GM23248 (cell line): Measurements from ENCODE around the gene GDPD4.

Experiments used
- EZH2 ChIP-seq: fragments of 200-600 bp; sonication (generic); IDR thresholded peaks from 2 replicates; pipeline ENCODE4 v1.6.1; 2018; ENCODE audit warnings: antibody characterized with exemption, mild to moderate bottlenecking; ENCODE audit not compliant: insufficient read depth, poor library complexity, severe bottlenecking
- EZH2phosphoT487 ChIP-seq: fragments of 200-600 bp; sonication (generic); IDR thresholded peaks from 2 replicates; pipeline ENCODE4 v1.6.1; 2018; ENCODE audit warnings: antibody characterized with exemption, moderate library complexity, mild to moderate bottlenecking, low read depth; ENCODE audit not compliant: insufficient read depth

- TF ChIP-seq EZH2phosphoT487 (no peak), EZH2 (no peak)
Observed at GRCh38 chr11:77250881-77251640, 50.4 kb downstream of the GDPD4 start.
